GM20431 (cell line): ENCODE measurements around the gene FBXW8.

Experiments used
- in situ Hi-C: fragments of 300-500 bp; cut with MseI, MboI; formaldehyde crosslinking; loops from one replicate; pipeline ENCODE4 v1.15.0; 2020; ENCODE audit warnings: low sequenced_read_pairs; ENCODE audit not compliant: unreplicated experiment

FBXW8 gene

GRCh38 chr12:117015811-117016210 lies 105.1 kb downstream of the FBXW8 start:
- in situ Hi-C loops: no loop called here

DNA sequence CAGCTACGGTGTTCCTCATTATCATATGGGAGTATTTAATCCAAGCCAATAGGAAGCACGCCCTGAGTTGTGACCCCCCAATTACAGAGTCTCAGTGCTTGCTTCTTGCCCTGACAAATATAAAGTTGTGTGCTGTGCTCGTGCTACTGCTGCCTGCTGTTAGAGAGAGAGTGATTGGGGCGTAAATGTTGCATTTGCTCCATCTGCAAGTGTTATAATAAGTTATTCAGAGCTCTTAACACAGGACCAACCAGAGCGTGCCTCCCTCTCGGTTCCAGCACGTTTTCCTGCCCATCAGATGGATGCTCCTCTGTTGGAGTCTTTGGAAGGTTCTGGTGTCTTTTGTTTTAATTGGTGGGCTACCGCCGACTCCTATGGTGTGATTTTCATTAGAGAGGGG lies 107.1 kb downstream of the FBXW8 start:
- in situ Hi-C loops: no loop called here

DNA sequence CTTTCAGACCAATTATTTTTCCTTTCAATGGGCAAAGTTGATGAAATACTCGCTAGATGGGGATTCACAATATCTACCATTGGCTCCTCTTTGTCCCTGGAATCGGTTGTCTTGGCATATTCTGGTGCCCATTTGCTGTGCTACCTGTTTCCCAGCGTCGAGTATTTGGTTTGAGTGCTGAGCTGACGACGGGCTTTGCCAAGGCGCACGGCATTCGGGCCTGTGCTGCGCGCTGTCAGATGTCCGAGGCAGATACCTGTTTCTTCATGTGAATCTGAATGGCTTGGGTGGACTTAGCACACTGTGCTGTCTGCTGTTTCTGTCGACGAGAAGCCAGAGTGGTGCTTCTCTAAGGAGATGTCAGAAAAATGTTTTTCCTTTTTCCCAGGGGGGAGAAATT lies 107.5 kb downstream of the FBXW8 start:
- in situ Hi-C loops: no loop called here

DNA sequence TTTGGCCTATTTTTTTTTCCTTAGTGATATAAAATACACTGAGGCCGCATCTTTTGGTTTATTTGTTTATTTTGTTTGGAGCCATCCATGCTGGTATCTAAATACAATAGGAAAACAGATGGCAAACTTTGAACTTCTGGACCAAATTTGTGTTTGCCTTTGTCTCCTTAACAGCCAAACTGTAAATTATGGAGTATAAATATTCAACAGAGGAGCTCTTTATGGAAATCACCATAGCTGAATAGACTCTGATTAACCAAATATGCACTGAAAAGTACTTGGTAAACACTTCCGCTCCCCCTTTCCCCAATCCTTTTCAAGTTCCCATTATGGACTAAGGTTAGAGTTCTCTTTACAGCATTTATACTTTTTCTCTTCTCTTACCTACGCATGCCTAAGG lies 107.9 kb downstream of the FBXW8 start:
- in situ Hi-C loops: no loop called here

GRCh38 chr12:117019866-117020265 lies 109.1 kb downstream of the FBXW8 start:
- in situ Hi-C loops: loop anchor here (10.0 kb wide), 1 partner anchor 95 kb away; no protein-coding TSS in a partner anchor

DNA sequence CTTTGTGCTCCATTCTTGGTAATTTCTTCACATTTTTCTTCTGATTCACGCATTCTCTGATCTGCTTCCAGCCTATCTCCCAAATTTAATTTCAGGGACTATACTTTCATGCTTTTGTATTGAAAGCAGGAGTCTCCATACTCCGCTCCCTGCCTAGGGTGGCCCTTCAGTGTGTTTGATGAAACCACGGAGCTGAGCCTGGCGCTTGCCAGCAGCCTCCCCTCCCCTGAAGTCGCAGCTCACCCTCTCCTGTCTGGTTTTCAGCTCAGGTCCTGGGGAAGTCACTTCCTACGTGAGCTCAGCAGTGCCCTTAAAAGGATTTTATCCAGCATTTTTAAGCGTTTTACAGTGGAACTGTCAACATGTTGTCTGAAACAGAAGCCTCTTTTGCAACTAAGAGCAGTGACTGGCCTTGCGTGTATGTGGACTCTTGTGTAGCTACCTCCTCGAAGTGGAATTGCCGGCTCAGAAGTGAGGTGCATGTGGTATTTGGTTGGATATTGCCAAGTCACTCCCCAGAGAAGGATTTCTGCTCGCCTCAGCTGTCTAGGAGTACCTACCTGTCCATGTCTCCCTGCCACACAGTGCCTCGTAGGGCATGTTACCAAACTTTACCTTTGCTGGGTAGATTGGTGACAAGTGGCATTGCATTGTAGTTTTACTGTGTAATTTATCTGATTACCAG lies 109.9 kb downstream of the FBXW8 start:
- in situ Hi-C loops: loop anchor here (10.0 kb wide), 1 partner anchor 94 kb away; no protein-coding TSS in a partner anchor

GRCh38 chr12:117022465-117022864 lies 111.7 kb downstream of the FBXW8 start:
- in situ Hi-C loops: loop anchor here (10.0 kb wide), 1 partner anchor 92 kb away; no protein-coding TSS in a partner anchor

DNA sequence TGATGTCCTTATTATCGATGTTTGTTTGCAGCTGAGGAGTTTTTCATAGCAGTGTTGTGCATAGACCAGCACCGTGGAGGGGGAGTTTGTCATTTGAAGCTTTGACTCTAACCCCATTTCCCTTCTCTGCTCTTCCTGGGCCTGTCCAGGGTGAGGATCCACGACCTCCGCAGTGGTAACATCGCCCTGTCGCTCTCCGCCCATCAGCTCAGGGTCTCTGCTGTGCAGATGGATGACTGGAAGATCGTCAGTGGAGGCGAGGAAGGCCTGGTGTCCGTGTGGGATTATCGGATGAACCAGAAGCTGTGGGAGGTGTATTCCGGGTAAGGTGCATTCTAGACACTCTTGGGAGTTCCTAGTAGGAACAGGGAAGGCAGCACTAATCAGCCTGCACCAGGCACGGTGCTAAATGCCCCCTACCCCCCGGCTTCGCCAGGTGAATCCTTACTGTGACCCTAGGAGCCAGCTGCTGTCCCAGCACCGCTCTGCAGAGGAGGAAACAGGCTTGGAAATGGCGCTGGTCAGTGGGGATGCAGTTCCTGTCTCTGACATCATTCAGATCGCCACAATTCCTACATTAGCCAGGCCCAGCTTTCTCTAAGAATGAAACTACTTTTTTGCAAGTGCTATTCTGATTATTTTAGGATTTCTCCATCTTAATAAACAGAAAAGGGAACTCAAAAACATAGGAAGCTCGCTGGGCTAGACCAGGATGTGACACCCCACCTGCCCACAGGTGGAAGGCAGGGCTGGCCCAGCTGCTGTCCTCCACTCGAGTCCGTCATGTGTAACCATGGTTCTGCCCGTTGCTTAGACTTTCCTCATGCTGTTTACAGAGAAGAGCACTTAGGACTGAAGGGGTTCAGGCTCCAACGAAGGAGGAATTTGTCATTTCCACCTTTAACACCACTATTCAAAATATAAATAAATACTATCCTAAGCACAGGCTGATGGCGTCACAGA lies 113.5 kb downstream of the FBXW8 start:
- in situ Hi-C loops: loop anchor here (10.0 kb wide), 1 partner anchor 91 kb away; no protein-coding TSS in a partner anchor

DNA sequence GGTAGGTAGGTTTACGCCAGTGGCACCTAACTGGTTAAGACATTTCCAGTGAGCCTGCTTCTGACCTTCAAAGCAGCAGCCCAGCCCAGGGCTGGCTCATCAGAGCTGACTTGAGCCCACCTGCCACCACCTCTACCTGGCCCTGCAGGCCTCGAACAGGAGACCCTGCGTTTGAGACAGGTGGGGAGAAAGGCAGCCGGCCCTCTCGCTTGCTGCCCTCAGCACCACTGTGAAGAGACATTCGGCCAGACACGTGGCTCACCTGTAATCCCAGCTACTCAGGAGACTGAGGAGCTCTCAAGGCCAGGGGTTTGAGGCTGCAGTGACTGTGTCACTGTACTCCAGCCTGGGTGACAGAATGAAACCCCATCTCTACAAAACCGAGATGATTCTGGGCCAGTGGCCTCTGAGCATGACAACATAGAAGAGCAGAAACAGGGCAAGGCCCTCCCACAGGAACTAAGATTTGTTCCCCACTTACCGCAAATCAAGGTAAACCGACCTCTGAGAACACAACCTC lies 114.3 kb downstream of the FBXW8 start:
- in situ Hi-C loops: loop anchor here (10.0 kb wide), 1 partner anchor 90 kb away; no protein-coding TSS in a partner anchor

DNA sequence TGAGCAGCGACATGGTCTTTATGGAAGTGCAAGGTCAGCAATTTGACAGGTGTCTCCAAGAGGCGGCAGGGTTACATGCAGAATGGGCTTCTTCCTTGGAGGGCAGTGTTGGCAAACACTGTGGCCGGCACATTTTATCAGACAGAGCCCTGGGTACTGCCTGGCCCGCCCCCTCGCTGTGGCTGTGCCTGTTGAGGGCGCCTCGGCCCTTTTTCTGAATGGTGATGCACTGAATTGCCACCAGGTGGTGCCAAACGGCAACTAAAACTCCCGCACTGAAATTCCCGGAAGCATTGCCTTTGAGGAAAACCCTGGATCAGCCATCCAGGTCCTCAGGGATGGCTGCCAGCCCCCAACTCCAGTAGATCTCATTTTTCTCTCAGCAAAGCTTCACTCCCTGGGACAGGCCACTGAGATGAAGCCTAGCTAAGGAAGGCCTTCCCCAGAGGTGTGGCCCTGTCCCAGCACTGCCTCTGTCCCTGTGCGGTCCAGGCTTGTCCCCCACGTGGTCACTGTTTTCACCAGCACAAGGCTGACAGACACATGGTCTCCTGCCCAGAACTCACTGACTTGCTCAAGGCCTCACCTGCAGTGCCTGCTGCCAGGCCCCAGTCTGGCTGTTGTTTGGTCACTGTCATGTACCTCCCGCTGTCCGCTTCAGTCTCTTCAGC lies 114.9 kb downstream of the FBXW8 start:
- in situ Hi-C loops: loop anchor here (10.0 kb wide), 1 partner anchor 89 kb away; no protein-coding TSS in a partner anchor

GRCh38 chr12:117026343-117026742 lies 115.6 kb downstream of the FBXW8 start:
- in situ Hi-C loops: loop anchor here (10.0 kb wide), 1 partner anchor 88 kb away; no protein-coding TSS in a partner anchor

DNA sequence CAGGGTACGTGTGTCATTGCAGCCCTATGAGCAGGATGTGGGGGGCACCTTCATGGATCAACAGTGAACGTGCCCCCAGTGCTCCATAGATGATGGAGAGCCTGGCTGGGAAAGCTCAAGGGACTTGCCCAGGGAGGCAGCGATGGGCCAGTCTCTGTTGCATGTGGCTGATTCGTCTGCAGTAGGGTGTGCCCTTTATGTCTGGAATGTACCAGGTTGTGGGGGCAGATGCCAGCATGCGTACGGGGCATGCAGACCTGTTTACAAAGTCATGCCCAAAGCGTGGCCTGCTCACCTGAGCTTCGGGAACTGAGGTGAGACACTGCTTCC lies 116.1 kb downstream of the FBXW8 start:
- in situ Hi-C loops: loop anchor here (10.0 kb wide), 1 partner anchor 88 kb away; no protein-coding TSS in a partner anchor

GRCh38 chr12:117027251-117028086 lies 116.7 kb downstream of the FBXW8 start:
- in situ Hi-C loops: loop anchor here (10.0 kb wide), 1 partner anchor 87 kb away; no protein-coding TSS in a partner anchor

GRCh38 chr12:117028254-117028653 lies 117.5 kb downstream of the FBXW8 start:
- in situ Hi-C loops: loop anchor here (10.0 kb wide), 1 partner anchor 87 kb away; no protein-coding TSS in a partner anchor

DNA sequence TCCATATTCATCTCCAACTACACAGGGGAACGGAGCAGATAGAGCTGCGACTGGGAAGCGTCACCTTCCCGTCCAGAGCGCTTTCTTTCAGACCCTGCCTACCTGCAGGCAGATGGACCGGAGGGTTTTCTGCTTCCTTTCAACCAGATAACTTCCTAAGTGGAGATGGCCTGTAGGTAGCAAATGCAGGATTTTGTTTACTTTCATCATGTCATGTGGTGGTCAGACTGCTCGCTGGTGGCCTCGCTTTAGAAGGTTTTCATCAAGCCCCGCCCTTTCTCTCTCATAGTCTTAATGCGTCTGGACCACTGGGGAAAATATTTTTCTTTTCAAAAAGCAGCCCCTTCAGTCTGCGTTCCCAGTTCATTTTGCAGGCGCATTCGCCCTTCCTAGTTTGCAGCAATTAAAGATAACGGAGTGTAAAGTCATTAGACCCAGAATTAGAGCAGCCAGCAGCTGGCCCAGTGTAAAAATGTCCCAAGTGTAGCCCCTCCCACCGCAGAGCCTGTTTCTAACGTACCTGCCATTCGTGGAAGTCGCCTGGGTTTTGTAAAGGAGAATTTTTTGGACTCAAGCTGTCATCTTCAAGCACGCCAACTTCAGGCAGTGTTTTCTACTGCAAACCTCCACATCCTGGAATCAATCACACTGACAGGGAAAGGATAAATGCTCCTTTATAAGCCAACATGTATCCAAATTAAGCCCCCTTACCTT lies 119.6 kb downstream of the FBXW8 start:
- in situ Hi-C loops: no loop called here

DNA sequence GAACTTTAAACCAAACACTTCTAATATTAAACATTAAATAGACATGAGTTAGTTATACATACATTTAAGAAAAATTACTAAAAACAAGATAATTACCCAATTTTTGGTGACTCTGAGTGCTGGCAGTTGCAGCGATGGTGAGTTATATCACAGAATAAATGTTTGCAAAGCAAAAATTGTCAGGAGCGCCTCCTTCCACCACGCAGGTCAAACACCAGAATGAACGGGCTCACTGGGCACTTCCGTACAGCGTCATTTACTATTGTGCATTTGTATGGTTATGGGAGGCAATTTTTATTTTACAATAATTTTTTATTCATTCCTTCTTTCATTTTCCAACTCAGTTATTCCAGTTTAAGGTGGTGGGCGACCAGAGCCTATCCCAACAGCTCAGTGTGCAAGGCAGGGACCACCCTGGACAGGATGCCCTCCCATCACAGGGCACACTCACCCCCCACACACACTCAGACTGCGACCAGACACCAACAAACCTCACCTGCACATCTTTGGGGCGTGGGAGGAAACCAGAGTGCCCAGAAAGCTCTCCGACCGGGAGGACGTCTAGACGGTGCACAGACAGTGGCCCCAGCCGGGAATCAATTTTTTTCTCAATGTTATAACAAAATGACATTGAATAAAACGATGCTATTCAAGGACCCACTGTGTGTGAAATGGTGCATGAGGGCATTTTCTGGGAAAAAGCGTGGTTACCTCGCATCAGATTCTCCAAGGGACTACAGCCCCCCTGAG lies 121.3 kb downstream of the FBXW8 start:
- in situ Hi-C loops: no loop called here

DNA sequence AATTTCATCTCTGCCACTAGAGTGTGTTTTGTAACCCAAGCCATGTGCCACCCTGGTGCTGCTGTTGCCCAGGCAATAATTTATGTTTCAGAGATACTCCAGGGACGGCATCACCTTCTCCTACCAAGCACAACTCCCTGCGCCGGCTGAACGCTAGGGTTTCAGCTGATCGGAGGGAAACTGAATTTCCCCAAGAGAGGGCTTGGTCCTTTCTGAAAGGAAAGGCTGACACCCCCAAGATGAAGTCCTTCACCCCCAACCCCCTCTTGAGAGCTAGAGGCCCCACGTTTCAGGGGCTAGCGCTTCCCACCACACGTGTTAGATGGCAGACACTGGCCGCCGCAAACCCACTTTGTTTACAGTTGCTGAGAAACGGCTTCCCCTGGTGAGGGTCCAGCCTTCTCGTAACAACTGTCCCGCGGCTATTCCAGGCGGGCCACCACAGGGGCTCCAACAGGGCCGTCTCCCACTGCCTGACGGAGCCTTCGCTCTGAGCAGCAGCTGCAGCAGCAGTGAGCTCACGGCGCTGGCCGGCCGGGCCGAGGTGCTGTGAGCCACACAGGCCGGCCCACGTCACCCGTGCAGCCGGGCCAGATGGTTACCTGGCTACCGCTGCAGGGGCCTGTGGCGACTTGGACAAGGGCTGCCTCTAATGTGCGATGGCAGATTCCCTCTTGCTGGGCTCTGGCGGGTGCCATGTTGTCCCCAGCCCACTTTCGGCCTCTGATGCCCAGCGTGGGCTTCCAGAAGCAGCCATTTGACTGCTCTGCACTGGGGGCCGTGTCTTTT lies 122.0 kb downstream of the FBXW8 start:
- in situ Hi-C loops: no loop called here
